ENCODE data around the gene AGR2. TPM values are rescaled to one million over a fixed set of nuclear protein-coding genes. Genes with fewer than 3 reads are reported as not detected.
"Not testable (repeated sequence)": the region's sequence is repeated elsewhere in the genome, so short reads cannot be mapped to it uniquely, and the experiment has no call there.

AGR2 gene
- not detected in 2 replicates for total RNA-seq

DNA sequence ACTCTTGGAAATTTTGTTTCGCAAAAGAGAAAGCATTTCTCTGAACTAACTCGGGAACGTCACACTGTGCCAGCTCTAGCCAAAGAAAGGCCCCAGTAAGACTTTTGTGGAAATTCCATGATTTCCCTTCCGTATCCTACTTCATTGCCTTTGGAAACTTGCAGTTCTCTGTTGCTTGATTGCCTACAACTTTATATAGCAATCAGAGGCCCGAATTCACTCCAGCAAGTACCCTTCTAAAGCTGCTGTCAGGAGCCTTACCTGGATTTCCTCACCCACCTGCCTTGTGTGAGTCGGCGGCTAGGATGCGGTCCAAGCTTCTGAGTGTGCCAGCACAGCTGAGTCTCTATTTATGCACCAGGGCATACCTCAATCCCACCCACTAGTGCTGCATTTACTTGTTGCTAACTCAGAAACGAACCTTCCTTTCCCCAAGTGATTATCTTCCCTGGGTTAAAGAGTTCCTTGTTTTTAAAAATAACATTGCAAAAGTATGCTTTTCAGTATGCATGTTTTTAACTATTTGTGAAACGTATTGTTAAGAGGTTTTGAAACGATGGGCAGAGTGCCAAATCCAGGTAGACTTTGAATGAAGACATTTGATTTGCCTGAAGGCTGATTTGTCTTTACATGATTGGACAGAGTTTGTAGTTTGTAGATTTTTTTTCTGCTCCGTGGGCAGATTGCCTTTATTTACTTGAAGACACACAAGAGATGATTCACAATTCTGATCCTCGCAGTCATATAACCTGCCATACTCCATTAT, at the start of gene AGR2:
Gene AGR2 (minus strand): TSS at position 326 of the 766 bp plus-strand sequence. CDS start 3,203 bp downstream, outside the sequence.
- Mint-ChIP-seq H3K27ac (no peak within 1 kb of the TSS), H3K27me3 (ENCODE audit: insufficient read depth) (peaks cover 11% of the 10 kb centered on the region), H3K4me1 (ENCODE audit: low read depth) (no peaks in the 10 kb centered on the region), H3K4me3 (no peak within 1 kb of the TSS), H3K9me3 (no peaks in the 10 kb centered on the region), H3K36me3 (ENCODE audit: low read depth) (no peaks in the 10 kb centered on the region)
- no peak for DNase-seq (ENCODE audit: low spot score)
- intact Hi-C loops (cut with micrococcal nuclease) = no loop called here

DNA sequence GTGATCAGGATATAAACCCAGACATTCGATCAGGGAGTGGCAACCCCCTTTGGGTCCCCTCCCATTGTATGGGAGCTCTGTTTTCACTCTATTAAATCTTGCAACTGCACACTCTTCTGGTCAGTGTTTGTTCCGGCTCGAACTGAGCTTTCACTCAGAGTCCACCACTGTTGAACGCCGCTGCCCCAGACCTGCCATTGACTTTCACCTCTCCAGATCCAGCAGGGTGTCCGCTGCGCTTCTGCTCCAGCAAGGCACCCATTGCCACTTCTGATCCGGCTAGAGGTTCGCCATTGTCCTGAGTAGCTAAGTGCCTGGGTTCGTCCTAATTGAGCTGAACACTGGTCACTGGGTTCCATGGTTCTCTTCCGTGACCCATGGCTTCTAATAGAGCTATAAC, 48.4 kb upstream of the AGR2 start:
- H3K9me3 Mint-ChIP-seq; DNase-seq (ENCODE audit: low spot score); H3K4me1 Mint-ChIP-seq (ENCODE audit: low read depth); H3K36me3 Mint-ChIP-seq (ENCODE audit: low read depth); intact Hi-C loops (cut with micrococcal nuclease); H3K4me3 Mint-ChIP-seq; H3K27ac Mint-ChIP-seq: not testable (repeated sequence)
- peaks cover 15% of the 10 kb centered on the region for H3K27me3 Mint-ChIP-seq (ENCODE audit: insufficient read depth)

DNA sequence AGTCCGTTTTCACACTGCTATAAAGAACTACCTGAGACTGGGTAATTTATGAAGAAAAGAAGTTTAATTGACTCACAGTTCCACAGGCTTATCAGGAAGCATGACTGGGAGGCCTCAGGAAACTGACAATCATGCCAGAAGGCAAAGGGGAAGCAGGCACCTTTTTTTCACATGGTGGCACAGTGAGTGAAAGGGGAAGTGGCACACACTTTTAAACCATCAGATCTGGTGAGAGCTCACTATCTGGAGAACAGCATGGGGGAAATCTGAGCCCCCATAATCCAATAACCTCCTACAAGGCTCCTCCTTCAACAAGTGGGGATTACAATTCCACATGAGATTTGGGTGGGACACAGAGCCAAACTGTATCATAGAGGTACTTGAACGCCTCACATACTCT, 47.0 kb upstream of the AGR2 start:
- Mint-ChIP-seq H3K36me3 (ENCODE audit: low read depth) (no peaks in the 10 kb centered on the region), H3K27me3 (ENCODE audit: insufficient read depth) (peaks cover 15% of the 10 kb centered on the region), H3K4me1 (ENCODE audit: low read depth) (no peaks in the 10 kb centered on the region), H3K4me3 (no peak overlapping the region), H3K9me3 (no peaks in the 10 kb centered on the region), H3K27ac (no peak overlapping the region)
- no peak for DNase-seq (ENCODE audit: low spot score)
- intact Hi-C loops (cut with micrococcal nuclease) = no loop called here

DNA sequence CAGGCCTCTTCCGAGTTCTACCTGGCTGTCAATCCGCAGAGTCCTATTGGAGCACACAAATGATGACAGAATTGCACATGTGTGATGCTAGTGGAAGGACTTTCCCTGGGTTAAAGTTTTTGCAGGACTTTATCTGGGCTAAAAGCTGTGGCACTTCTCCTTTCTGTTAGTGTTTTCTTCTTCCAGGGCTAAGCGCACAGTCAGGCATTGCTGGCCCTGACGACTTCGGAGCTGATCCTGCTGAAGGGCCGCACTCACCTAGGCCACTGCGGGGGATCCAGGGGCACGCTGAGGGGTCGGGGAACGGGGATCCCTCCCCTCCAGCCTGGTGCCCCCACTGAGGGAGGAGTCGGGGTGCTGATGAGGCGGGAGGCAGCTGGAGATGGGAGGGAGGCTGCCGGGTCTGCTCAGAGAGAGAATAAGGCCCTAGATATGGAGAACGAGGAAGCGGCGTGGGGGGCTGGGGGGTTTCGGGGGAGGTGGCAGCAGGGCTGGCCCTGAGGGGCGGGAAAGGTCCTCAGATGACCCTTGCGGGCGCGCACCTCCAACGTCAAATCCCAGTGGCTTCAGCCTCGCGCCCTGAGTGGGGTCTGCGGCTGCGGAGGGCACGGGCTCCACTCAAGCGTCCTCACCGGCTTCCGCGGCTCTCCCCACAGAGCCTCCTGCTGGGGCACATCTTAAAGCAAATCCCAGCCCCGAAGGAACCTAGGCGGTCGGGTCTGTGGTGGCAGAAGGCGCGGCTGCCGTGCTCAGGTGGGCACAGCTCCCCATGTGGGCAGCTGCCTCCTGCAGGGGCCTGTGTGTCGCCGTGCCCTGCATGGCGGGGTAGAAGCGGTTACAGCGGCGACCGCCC, 46.0 kb upstream of the AGR2 start:
- H3K4me3 Mint-ChIP-seq = no peak overlapping the region
- no peak for DNase-seq (ENCODE audit: low spot score)
- H3K9me3 Mint-ChIP-seq = no peaks in the 10 kb centered on the region
- H3K36me3 Mint-ChIP-seq (ENCODE audit: low read depth) = no peaks in the 10 kb centered on the region
- intact Hi-C loops (cut with micrococcal nuclease) = no loop called here
- H3K4me1 Mint-ChIP-seq (ENCODE audit: low read depth) = no peaks in the 10 kb centered on the region
- peaks cover 15% of the 10 kb centered on the region for H3K27me3 Mint-ChIP-seq (ENCODE audit: insufficient read depth)
- no peak overlapping the region for H3K27ac Mint-ChIP-seq

DNA sequence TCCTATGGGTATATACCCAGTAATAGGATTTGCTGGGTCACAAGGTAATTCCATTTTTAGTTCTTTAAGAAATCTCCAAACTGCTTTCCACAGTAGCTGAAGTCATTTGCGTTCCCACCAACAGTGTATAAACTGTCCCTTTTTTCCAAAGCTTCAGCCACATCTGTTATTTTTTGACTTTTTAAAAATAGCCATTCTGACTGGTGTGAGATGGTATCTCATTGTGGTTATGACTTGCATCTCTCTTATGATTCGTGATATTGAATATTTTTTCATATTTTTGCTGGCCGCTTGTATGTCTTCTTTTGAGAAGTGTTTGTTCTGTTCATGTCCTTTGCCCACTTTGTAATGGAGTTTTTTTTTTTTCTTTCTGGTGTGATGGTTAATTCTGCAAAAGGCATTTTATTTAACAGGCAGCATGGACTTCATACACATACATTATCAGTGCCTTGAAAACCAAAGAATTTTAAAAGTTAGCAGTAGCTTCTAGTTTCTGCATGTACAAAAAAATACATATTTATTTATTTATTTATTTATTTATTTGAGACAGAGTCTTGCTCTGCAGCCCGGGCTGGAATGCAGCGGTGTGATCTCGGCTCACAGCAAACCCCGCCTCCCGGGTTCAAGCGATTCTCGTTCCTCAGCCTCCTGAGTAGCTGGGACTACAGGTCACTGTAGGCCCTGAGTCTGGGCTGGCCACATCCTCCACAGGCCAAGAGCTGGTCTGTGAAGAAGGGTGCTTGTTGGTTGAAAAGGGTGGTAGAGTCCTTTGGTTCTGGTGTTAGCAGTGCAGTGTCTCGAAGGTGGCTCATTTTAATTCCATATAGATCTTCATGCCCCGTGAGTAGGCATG, 44.7 kb upstream of the AGR2 start:
- Mint-ChIP-seq H3K4me1 (ENCODE audit: low read depth) (no peaks in the 10 kb centered on the region), H3K36me3 (ENCODE audit: low read depth) (no peaks in the 10 kb centered on the region), H3K27ac (no peak overlapping the region), H3K27me3 (ENCODE audit: insufficient read depth) (peaks cover 15% of the 10 kb centered on the region), H3K4me3 (no peak overlapping the region), H3K9me3 (no peaks in the 10 kb centered on the region)
- intact Hi-C loops (cut with micrococcal nuclease) = no loop called here
- DNase-seq (ENCODE audit: low spot score) = no peak

DNA sequence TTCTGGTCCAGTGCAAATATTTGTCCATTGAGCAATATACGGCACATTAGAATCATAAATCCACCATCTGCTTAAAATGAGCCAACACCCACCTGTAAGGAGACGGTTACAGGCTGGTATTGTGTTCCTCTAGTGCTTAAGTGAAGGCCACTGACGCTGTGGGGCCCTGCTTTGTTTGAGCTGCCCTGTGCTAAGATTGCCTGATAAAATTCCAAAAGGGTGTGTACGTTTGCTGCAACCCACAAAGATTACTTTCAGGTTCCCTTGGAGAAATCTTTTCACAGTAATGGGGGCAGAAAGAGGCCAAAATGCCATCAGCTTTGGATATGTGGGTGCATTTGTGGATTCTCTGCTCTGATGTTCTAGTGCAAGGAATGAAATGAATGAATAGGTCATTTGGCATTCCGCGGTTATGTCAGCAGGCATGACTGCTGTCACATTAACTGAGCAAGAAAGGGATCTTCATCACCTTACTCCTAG, 42.6 kb upstream of the AGR2 start:
- no peak for DNase-seq (ENCODE audit: low spot score)
- Mint-ChIP-seq H3K4me3 (no peak overlapping the region), H3K9me3 (no peaks in the 10 kb centered on the region), H3K27ac (no peak overlapping the region), H3K36me3 (ENCODE audit: low read depth) (no peaks in the 10 kb centered on the region), H3K27me3 (ENCODE audit: insufficient read depth) (peaks cover 15% of the 10 kb centered on the region), H3K4me1 (ENCODE audit: low read depth) (no peaks in the 10 kb centered on the region)
- intact Hi-C loops (cut with micrococcal nuclease) = no loop called here

DNA sequence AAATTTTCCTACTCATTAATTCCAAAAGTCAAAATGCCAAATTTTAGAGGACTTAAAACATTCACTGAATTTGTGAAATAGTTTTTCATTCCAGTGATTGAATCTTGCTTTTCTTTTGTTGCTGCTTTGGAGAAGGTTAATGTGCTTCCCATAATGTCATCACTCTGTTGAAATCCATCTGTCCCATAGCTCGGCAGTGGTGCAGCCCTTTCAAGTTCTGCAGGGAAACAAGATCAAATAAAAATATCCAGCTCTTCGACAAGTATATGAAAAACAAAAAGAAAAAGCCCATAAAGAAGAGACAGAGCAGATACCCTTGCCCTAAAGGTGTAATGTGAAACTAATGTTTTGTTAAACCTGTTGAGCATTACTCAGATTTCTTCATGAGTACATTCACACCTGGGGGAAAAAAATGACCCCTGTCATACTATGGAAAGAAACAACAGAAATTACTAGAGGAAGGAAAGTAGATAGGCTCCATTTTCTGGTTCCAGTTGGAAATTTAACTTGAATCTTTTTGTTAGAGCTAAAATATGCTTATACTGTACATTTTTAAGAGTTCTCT, 41.9 kb upstream of the AGR2 start:
- Mint-ChIP-seq H3K36me3 (ENCODE audit: low read depth) (no peaks in the 10 kb centered on the region), H3K9me3 (no peaks in the 10 kb centered on the region), H3K27me3 (ENCODE audit: insufficient read depth) (peaks cover 14% of the 10 kb centered on the region), H3K27ac (no peak overlapping the region), H3K4me1 (ENCODE audit: low read depth) (no peaks in the 10 kb centered on the region), H3K4me3 (no peak overlapping the region)
- intact Hi-C loops (cut with micrococcal nuclease) = no loop called here
- no peak for DNase-seq (ENCODE audit: low spot score)

DNA sequence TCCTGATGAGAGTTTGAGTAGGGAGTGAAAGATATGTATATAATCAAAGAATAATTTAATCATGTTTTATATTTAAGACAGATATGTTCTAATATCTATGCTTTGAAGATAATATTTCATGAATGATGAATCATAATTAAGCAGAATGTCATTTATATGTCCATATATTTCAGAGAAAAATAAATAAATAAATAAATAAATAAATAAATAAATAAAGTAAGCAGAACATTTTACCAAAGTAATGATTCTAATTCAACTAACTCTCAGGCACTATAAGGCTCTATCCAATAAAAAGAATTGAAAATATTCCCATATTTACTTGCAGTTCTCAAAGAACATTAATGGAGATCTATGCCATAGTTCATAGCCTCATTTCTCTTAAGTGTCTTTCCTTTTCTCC, 40.9 kb upstream of the AGR2 start:
- H3K9me3 Mint-ChIP-seq = no peaks in the 10 kb centered on the region
- no peak overlapping the region for H3K4me3 Mint-ChIP-seq
- intact Hi-C loops (cut with micrococcal nuclease) = no loop called here
- no peaks in the 10 kb centered on the region for H3K4me1 Mint-ChIP-seq (ENCODE audit: low read depth)
- H3K27me3 Mint-ChIP-seq (ENCODE audit: insufficient read depth) = peaks cover 9% of the 10 kb centered on the region
- no peak for DNase-seq (ENCODE audit: low spot score)
- no peaks in the 10 kb centered on the region for H3K36me3 Mint-ChIP-seq (ENCODE audit: low read depth)
- H3K27ac Mint-ChIP-seq = no peak overlapping the region

DNA sequence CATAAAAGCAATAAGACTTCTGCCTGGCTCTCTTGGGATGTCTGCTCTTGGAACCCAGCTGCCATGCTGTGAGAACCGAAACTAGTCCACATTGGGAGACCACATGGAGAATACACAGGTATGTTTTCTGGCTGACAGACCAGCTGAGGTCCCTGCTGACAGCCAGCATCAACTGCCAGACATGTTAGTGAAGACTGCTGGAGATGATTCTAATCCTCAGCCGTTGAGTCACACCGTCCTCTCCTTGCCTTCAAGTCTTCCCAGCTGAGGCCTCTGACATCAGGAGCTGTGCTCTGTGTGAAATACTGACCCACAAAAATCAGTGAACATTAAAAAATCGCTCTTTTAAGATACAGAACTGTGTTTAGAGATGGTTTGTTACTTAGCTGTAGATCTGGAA, 36.9 kb upstream of the AGR2 start:
- H3K9me3 Mint-ChIP-seq = no peaks in the 10 kb centered on the region
- H3K36me3 Mint-ChIP-seq (ENCODE audit: low read depth) = no peaks in the 10 kb centered on the region
- intact Hi-C loops (cut with micrococcal nuclease) = no loop called here
- no peak overlapping the region for H3K4me3 Mint-ChIP-seq
- no peaks in the 10 kb centered on the region for H3K4me1 Mint-ChIP-seq (ENCODE audit: low read depth)
- DNase-seq (ENCODE audit: low spot score) = no peak
- H3K27ac Mint-ChIP-seq = no peak overlapping the region
- H3K27me3 Mint-ChIP-seq (ENCODE audit: insufficient read depth) = peaks cover 3% of the 10 kb centered on the region

DNA sequence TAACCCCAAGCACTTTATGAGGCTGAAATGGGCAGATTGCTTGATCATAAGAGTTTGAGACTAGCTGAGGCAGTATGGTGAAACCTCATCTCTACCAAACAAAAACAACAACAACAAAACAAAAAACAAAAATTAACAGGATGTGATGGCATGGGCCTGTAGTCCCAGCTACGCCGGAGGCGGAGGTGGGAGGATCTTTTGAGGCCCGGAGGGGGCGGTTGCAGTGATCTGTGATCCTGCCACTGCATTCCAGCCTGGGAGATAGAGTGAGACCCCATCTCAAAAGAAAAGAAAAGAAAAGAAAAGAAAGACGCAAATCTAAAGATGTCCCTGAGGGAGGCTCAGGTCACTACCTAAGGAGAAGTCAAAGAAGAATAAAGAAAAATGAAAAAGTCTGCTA, 35.3 kb upstream of the AGR2 start:
- H3K27me3 Mint-ChIP-seq (ENCODE audit: insufficient read depth) = peaks cover 3% of the 10 kb centered on the region
- H3K4me3 Mint-ChIP-seq = no peak overlapping the region

DNA sequence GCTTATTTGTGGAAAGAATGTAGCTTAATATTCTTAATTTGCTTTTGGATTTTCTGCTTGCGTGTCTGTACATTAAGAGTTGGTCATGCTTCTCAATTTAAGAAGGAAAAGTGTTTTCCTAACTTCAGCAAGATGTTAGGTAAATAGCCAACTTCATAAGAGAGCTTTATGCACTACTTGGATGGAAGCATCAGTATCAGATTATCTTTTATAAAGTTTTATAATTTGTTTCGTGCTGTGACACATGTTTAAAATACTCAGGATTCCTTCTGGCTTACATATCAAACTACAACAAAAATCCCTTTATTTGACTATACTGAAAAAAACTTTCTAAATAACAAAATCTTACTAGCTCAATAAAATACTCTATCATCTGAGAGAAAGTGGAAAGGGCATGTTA, 34.8 kb upstream of the AGR2 start:
- Mint-ChIP-seq H3K4me3 (no peak overlapping the region), H3K27me3 (ENCODE audit: insufficient read depth) (peaks cover 3% of the 10 kb centered on the region), H3K27ac (no peak overlapping the region), H3K36me3 (ENCODE audit: low read depth) (no peaks in the 10 kb centered on the region), H3K9me3 (no peaks in the 10 kb centered on the region), H3K4me1 (ENCODE audit: low read depth) (no peaks in the 10 kb centered on the region)
- DNase-seq (ENCODE audit: low spot score) = no peak
- intact Hi-C loops (cut with micrococcal nuclease) = no loop called here

More for the DNA sequence above, 35.3 kb upstream of the AGR2 start:
- no peak for DNase-seq (ENCODE audit: low spot score)
- Mint-ChIP-seq H3K4me1 (ENCODE audit: low read depth) (no peaks in the 10 kb centered on the region), H3K9me3 (no peaks in the 10 kb centered on the region), H3K36me3 (ENCODE audit: low read depth) (no peaks in the 10 kb centered on the region), H3K27ac (no peak overlapping the region)
- intact Hi-C loops (cut with micrococcal nuclease) = no loop called here

DNA sequence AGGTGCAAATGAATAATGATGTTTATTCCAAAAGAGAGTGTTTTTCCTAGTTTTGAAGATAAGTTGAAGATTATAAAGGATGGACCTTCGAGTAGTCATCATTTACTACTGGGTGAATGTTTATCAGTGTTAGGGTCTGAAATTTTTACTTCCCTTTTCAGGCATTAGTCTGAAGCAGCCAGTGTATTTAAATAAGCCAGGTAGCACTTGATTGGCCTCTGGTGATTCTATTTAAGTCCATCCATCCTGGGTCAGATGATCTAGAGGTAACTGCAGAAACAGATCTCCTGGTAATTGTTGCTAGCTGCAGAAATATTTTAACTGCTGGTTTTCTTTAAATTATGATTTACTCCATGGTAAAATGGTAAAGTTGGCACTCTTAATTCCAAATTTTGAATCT, 34.1 kb upstream of the AGR2 start:
- Mint-ChIP-seq H3K27me3 (ENCODE audit: insufficient read depth) (peaks cover 3% of the 10 kb centered on the region), H3K36me3 (ENCODE audit: low read depth) (no peaks in the 10 kb centered on the region), H3K4me3 (no peak overlapping the region), H3K4me1 (ENCODE audit: low read depth) (no peaks in the 10 kb centered on the region), H3K27ac (no peak overlapping the region), H3K9me3 (no peaks in the 10 kb centered on the region)
- no peak for DNase-seq (ENCODE audit: low spot score)
- intact Hi-C loops (cut with micrococcal nuclease) = no loop called here

All from activated T-helper 1 cell treated with anti-CD3 and anti-CD28 coated beads, Interleukin-12 subunit alpha, Interleukin-12 subunit beta, Interleukin-2, Interleukin-4 antibody, amounts not matched to agents 30 ng/mL and 10 ng/mL and 1 ng/mL, durations not matched to agents 14 hours and 24 hours and 36 hours (primary cell).